GM18498 (cell line): ENCODE data around the gene FBN2.
A peak's percentile ranks its signal among the peaks of the same experiment; 100 is the strongest.
"Not testable (repeated sequence)": the region's sequence is repeated elsewhere in the genome, so short reads cannot be mapped to it uniquely, and the experiment has no call there.

ENCODE experiments used
- ATAC-seq: cut with Tn5 transposase; IDR thresholded peaks from one replicate; pipeline ENCODE4 v1.9.1; 2021; ENCODE audit warnings: mild to moderate bottlenecking, moderate library complexity; ENCODE audit not compliant: unreplicated experiment

The FBN2 gene

GRCh38 chr5:128432913-128433440 lies 105.1 kb downstream of the FBN2 start:
- ATAC-seq: no peak

DNA sequence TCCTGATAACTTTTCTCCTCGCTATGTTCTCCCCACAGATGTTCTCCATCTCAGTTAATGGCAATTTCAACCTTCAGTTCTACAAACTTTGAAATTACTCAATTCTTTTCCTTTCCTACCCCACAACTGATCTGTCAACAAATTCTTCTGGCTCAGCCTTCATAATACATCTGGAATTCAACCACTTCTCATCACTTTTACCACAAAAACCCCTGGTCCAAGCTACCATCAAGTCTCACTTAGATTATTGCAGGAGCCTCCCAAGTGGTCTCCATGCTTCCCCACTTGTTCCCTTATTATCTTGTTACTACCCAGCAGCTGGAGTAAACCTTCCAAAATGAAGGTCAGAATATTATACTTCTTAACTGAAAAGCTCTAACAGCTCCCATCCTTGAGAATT lies 110.1 kb downstream of the FBN2 start:
- no peak for ATAC-seq

DNA sequence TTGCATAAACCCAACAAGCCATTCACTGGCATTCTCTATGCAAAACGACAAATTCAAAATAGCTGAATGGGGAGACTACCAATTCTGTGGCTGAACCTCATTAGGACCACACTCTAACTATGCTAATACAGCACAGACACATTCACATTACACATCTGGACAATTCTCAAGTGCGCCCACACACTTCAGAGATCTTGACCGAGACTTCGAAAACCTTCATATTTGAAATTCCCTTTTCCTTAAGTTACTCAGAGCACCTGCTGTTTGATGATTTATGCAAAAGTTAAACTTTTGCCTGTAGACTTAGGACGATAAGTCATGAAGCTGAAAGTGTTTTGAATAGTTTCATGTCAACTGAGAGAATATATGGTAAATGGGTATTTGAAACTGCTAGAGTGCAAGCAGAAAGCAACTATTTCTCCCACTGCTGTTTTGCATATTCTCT lies 111.9 kb downstream of the FBN2 start:
- peak; percentile 93 for ATAC-seq

DNA sequence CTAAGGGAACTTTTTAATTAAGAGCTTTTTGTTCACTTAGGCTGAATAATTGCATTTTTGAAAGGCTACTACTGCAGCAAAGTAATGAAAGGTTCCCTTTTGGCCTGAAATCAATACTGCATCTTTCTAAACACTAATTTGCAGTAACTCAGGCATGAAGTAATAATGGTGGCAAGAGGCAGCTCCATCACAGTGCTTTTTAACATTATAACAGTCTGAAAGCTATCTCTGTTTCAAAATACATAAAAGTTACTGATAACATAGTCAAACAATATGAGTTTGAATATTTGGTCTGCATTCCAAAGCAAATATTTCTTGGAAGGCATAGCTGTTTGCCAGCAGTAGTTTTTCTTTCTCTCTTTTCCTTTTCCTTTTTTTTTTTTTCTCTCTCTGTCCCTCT lies 113.4 kb downstream of the FBN2 start:
- ATAC-seq: no peak

DNA sequence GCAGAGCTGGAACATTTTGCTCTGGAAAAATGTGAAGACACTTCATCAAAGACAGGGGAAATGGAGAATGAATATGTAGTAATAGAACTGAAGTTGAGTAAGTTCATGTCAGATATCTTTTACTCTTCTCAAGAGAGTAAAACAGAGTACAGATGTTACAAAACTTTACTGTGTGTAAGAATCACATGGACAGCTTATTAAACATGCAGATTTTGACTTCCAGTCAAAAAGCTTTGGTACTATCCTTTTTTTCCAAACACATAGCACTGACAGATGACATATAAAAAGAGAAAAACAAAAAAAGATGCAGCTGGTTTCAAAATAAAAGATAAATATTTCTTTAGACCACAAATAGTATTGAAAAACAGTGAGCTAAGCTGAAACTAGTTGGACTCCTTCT lies 115.4 kb downstream of the FBN2 start:
- no peak for ATAC-seq

DNA sequence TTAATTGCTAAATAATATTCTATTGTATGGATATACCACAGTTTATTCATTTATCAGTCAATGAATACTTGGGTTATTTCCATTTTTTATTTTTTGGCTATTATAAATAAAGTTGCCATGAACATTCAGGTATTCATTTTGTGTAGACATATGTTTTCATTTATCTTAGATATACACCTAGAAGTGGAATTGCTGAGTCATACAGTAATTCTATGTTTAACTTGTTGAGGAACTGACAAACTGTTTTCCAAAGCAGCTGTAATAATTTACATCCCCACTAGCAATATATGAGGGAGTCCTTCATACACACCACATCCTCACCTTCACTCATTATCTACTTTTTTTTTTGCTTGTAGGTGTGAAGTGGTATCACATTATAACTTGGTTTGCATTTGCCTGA lies 123.6 kb downstream of the FBN2 start:
- no peak for ATAC-seq

GRCh38 chr5:128413356-128413755 lies 124.7 kb downstream of the FBN2 start:
- ATAC-seq: no peak

- ATAC-seq: no peak
These were observed 125.7 kb downstream of the FBN2 start for GRCh38 chr5:128412145-128412930.

GRCh38 chr5:128409166-128409800 lies 128.8 kb downstream of the FBN2 start:
- no peak for ATAC-seq

DNA sequence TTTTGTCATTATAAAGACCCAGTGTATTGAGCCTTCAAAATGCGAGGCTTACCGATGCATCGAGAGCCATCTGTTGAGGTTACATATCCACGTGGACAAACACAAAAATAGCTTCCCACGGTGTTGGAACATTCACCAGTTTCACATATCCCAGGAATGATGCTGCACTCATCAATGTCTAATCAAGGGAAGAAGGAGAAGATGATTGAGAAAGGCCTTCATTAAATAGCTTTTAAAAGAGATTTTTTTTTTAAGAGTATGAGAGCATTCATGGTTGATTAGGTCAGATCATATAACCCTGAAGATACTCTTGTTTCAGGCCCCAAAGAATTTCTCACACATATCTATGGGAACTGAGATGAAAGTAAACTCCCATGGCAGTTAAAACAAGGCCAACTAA lies 129.4 kb downstream of the FBN2 start:
- no peak for ATAC-seq

DNA sequence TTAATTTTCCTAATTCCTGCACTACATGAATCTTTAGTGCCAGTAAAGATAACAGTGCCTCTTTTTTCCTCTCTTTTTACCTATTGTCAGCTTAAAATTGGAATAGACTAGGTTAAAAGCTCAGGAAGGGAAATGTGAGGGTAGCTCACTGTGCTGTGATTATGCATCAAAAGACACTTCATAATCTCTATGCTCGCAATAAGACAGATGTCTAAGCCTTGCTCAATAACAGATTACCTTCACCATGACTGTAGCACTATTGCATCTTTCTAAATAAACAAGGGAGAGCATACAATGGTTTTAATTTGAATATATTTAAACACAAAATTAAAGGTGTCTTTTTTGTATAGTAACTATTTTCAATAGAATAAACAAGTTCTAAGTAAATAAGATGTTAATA lies 130.1 kb downstream of the FBN2 start:
- no peak for ATAC-seq

DNA sequence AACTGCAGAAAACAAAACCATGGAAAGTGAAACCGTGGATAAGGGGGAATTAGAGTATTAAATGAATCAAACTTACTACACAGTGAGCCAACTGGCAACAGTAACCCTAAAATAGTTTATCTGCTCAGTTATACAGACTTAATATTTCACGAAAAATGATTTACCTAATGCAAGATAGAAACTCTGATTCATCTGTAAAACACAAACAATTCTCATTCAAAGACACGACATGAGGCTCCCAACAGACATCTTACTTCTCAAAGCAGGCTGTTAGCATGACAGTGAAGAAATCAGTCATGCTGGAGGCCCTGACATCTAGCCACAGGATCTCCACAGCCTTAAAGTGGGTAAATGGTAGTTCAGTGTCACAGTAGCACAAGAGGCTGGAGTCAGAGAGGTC lies 131.2 kb downstream of the FBN2 start:
- ATAC-seq: no peak

- no peak for ATAC-seq
These were observed 132.9 kb downstream of the FBN2 start for GRCh38 chr5:128405159-128405558.

GRCh38 chr5:128403333-128403732 lies 134.7 kb downstream of the FBN2 start:
- ATAC-seq: no peak

DNA sequence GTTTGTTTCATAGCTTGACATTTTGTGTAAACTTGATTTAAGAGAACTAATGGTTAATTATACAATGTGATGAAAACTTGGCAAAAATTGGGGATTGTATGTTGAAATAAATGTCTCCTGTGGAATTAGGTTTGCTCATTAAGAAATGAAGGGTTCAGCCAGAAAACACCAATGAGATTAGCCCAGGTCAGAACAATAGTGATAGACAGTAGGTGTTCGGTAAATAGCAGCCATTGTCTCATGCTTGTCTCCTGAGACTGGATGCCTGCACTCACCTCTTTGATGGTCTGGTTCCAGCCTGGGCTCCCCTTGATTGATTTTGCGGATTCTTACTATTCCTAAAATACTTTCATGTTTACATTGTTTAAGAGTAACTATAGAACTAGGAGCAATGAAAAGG lies 135.5 kb downstream of the FBN2 start:
- no peak for ATAC-seq

DNA sequence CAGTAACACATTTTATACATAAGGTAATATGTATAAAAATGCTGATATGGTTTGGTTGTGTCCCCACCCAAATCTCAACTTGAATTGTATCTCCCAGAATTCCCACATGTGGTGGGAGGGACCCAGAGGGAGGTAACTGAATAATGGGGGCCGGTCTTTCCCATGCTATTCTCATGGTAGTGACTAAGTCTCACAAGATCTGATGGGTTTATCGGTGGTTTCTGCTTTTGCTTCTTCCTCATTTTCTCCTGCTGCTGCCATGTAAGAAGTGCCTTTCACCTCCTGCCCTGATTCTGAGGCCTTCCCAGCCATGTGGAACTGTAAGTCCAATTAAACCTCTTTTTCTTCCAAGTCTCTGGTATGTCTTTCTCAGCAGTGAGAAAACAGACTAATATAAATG lies 137.3 kb downstream of the FBN2 start:
- ATAC-seq: not testable (repeated sequence)

GRCh38 chr5:128399111-128399510 lies 138.9 kb downstream of the FBN2 start:
- no peak for ATAC-seq

- no peak for ATAC-seq
These were observed 140.2 kb downstream of the FBN2 start for GRCh38 chr5:128397876-128398275.

DNA sequence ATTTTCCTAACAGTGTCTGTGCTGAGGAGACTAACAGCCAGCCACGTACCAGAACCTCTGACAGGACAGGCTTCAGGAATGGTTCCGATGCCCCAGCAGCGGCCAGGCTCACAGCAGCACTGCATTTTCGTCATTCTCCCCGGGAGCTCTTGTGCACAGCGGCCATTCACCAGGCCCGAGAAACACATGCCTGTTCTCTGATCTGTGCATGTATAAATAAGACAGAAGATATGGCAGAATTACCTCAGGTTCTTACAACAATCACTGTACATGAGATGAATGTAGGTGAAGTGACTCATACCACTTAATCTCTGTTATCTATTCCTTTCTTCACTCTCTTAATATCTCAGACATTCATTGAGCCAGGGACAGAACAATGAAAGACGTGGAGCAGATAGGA lies 143.0 kb downstream of the FBN2 start:
- no peak for ATAC-seq

- no peak for ATAC-seq
These were observed 154.0 kb downstream of the FBN2 start for GRCh38 chr5:128384068-128384467.

DNA sequence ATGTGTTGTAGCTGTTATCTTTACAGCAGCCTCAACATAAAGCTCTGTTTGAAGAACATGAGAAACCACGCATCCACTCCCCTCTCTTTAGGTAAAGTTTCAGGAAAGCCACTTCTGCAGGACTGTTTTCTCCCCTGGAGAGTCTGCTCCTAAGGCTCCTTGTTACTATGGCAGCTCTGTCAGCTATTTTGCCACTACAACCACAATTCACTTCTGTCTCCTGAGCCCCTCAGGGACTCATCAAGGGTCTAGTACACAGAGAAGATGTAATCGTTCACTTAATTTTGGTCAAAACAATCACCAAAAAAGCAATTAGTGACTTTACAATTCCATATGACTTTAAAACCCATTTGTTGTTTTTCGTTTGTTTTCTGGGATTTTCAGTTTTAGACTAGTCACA lies 157.7 kb downstream of the FBN2 start:
- ATAC-seq: no peak

DNA sequence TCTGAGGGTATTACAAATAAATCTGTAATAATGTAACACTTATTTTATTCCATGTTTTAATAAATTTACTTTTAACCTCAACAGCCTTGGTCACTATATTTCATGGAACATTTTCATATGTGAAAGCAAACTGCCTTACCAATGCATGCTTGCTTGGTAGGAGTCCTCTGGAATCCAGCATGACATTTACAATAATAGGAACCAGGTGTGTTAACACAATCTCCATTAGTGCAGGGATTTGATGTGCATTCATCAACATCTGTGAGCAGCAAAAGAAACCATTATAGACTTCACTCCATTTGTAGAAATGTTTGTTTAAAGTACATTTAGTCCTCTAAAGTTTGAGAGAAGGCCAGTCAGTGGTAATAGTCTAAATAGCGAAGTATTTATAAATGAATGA lies 159.4 kb downstream of the FBN2 start:
- ATAC-seq: no peak
